ENCODE results near the gene CDKN1C. TPM values are rescaled to one million over a fixed set of nuclear protein-coding genes. Genes with fewer than 3 reads are reported as not detected.

The CDKN1C gene
- total and polyA plus RNA-seq, 5 donors from 2014 or later: 1.1 to 4.1 (median 1.2) TPM

DNA sequence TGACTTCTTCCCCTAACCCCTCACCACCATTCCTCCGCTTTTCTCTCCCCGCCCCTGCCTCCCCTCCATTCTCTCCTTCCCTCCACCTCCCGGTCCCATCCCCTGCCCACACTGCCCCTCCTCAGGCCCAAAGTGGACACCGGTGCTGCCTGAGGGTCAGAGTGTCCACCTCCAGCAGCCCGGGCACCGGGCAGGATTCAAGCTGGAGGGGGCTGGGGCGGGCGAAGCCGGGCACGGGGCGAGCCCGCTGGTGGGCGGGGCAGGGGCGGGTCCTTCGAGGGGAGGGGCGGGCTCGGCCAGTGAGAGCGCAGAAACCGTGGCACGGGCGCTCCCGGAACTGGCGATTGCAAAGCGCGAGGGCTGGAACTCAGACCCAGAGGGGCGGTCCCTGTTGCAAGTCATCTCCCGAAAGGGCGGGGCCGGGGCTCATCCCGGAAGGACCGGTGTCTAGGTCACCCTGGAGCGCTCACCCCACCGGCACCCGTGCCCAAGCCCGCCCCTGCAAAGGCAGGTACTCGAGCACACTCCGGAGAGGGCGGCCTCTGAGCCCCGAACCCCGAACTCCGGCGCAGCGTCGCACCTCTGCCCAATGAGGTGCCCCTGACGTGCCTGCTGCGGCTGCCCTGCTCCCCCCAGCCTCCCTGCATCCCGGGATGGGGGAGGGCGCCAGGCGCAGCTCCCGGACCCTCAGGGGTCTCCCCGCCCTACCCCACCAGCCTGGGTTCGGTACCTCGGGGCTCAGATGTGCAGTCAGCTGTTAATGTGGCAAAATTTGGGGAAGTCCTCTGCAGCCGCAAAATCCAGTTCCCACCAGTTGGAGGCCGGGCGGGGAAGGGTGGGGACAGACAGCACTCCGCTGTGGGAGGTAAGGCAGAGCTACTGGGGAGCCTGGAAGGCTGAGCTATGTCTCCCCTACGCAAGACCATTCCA is 16.5 kb upstream of the CDKN1C start:
- Mint-ChIP-seq H3K36me3 (peaks cover 21% of the 10 kb centered on the region), H3K27me3 (no peaks in the 10 kb centered on the region), H3K4me3 (peak overlapping the region; percentile 78 to 90 (median 84)), H3K4me1 (peaks cover 0 to 63% (median 27%) of the 10 kb centered on the region in 4 donors), H3K9me3 (peaks cover 0 to 4% (median 1%) of the 10 kb centered on the region in 7 donors), H3K27ac (peak overlapping the region in 2 of 3 donors; percentile 67 to 76)
- Histone ChIP-seq H3K36me3 (ENCODE audit: control insufficient read depth, insufficient read depth, low read length) (no peaks in the 10 kb centered on the region), H3K4me1 (ENCODE audit: control insufficient read depth, insufficient read depth, low read length, poor library complexity, severe bottlenecking) (peaks cover 43% of the 10 kb centered on the region), H3K9me3 (ENCODE audit: control insufficient read depth in 2 of 2, low read length in 2 of 2) (no peaks in the 10 kb centered on the region), H3K27ac (ENCODE audit: insufficient read depth, low read length, poor library complexity, severe bottlenecking) (peak overlapping the region; percentile 65), H3K4me3 (ENCODE audit: low read depth, low read length) (peak overlapping the region; percentile 51), H3K27me3 (ENCODE audit: control insufficient read depth, insufficient read depth, low read length) (no peaks in the 10 kb centered on the region)
- peak; percentile 80 to 85 for ATAC-seq (ENCODE audit: low read depth in 2 of 2)
- DNase-seq: peak; percentile 85 to 97 (median 91)

DNA sequence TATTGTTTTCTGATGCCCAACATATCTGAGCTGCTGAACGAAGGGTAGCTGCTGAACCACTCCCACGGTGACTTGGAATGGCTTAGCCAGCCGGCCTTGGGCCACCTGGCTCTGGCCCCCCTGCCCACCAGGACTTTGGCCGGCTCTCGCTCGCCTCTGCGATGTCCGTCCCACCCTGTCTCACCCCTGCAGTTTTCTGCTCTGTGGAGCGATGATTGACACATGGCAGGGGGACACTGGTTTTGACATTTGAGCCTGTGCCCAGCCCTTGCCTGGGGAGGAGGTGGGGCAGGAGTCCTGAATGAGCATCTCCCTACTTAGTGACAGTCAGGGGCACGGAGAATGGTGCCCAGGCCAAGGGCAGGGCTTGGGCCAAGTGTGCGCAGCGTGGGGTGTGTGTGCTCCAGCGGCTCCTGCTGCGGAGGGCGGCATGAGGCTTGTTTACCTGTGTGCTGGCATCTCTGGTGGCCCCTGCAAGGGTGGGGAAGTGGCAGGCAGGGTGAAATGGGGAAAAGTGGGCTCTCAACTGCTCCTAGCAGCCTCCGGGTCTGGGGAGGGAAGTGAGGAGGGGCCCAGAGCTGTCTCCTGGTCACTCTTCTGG is 15.7 kb upstream of the CDKN1C start:
- Histone ChIP-seq H3K27ac (ENCODE audit: insufficient read depth, low read length, poor library complexity, severe bottlenecking) (peak overlapping the region; percentile 65), H3K4me3 (ENCODE audit: low read depth, low read length) (no peak overlapping the region), H3K27me3 (ENCODE audit: control insufficient read depth, insufficient read depth, low read length) (no peaks in the 10 kb centered on the region), H3K36me3 (ENCODE audit: control insufficient read depth, insufficient read depth, low read length) (no peaks in the 10 kb centered on the region), H3K4me1 (ENCODE audit: control insufficient read depth, insufficient read depth, low read length, poor library complexity, severe bottlenecking) (peaks cover 43% of the 10 kb centered on the region), H3K9me3 (ENCODE audit: control insufficient read depth in 2 of 2, low read length in 2 of 2) (no peaks in the 10 kb centered on the region)
- no peak for ATAC-seq (ENCODE audit: low read depth in 2 of 2)
- H3K4me1 Mint-ChIP-seq: peaks cover 0 to 63% (median 27%) of the 10 kb centered on the region in 4 donors
- no peak for DNase-seq
- H3K27ac Mint-ChIP-seq: peak overlapping the region; percentile 81 to 97 (median 82)
- H3K9me3 Mint-ChIP-seq: peaks cover 0 to 4% (median 1%) of the 10 kb centered on the region in 7 donors
- peak overlapping the region; percentile 76 to 90 (median 84) for H3K4me3 Mint-ChIP-seq
- no peaks in the 10 kb centered on the region for H3K27me3 Mint-ChIP-seq
- peaks cover 16% of the 10 kb centered on the region for H3K36me3 Mint-ChIP-seq

DNA sequence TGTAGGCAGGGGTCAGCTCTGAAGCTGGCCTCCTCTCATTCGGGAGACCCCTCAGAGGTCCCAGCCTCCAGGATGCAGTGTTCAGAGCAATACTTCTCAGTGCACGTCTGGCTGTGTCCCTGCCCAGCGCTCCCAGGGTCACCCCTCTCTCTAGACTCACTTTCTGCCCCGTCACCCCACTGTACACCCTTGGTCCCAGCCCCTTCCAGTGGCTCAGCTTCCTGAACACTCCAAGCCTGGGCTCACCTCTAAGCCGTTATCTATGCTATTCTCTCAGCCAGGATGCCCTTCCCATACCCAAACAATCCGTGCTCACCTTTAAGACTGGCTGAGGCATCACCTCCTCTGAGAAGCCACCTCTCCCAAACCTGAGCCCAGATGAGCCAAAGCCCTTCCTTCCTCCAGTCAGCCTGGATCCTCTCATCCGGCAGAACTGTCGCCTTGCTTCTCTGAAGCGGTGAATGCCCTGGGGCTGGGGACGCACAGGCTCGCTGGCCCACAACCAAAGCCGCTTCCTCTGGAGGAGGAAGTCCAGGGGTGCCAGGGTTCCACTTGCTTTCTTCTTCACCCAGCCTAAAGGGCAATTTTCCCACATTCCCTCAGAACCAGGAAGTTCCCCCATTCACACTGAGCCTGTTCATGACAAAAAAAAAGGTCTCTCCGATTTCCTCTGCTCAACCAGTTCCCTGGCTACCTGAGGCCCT is 13.7 kb upstream of the CDKN1C start:
- Mint-ChIP-seq H3K9me3 (no peaks in the 10 kb centered on the region), H3K27ac (peak overlapping the region; percentile 91 to 96 (median 95)), H3K4me1 (peaks cover 0 to 55% (median 25%) of the 10 kb centered on the region in 4 donors), H3K4me3 (peak overlapping the region; percentile 63 to 92 (median 81)), H3K27me3 (no peaks in the 10 kb centered on the region), H3K36me3 (no peaks in the 10 kb centered on the region)
- no peaks in the 10 kb centered on the region for H3K9me3 ChIP-seq (ENCODE audit: control insufficient read depth in 2 of 2, low read length in 2 of 2)
- H3K4me1 ChIP-seq (ENCODE audit: control insufficient read depth, insufficient read depth, low read length, poor library complexity, severe bottlenecking): peaks cover 43% of the 10 kb centered on the region
- H3K4me3 ChIP-seq (ENCODE audit: low read depth, low read length): no peak overlapping the region
- H3K36me3 ChIP-seq (ENCODE audit: control insufficient read depth, insufficient read depth, low read length): no peaks in the 10 kb centered on the region
- no peak for DNase-seq
- H3K27me3 ChIP-seq (ENCODE audit: control insufficient read depth, insufficient read depth, low read length): no peaks in the 10 kb centered on the region
- no peak for ATAC-seq (ENCODE audit: low read depth in 2 of 2)
- peak overlapping the region; percentile 41 for H3K27ac ChIP-seq (ENCODE audit: insufficient read depth, low read length, poor library complexity, severe bottlenecking)

DNA sequence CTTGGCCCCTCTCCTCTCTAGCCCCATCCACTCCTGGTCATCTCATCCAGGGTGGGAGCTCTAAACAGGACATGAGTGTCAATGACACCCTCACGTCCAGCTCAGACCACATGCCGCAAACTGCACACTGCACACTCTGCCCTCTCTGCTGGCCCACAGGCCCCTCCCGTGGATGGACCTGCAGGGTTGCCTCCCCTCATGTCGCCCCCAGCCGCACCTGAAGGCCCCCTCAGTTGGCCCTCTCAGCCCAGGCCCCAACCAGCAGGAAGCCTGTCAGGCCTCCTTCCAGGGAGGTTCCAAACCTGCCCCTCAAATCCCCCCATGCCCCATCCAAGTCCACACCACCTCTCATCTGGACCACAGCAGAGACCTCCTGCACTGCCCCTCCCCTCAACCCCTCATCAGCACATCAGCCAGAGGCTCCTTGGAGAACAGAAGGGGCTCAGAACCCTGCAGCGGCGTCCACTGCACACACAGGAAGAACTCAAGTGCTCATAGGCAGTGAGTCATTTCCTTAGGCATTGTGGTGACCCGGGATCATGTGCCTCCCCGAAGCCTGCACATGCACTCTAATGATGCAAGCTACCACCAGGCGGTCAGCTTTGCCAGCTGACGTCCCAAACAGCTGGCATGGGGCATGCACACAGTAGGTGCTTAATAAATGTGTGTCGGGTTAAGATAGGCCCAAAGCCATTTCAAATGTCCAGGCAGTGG is 12.9 kb upstream of the CDKN1C start:
- H3K36me3 ChIP-seq (ENCODE audit: control insufficient read depth, insufficient read depth, low read length): no peaks in the 10 kb centered on the region
- peaks cover 0 to 54% (median 21%) of the 10 kb centered on the region in 4 donors for H3K4me1 Mint-ChIP-seq
- no peak overlapping the region for H3K4me3 ChIP-seq (ENCODE audit: low read depth, low read length)
- H3K27me3 ChIP-seq (ENCODE audit: control insufficient read depth, insufficient read depth, low read length): no peaks in the 10 kb centered on the region
- peak; percentile 29 to 84 (median 34) for DNase-seq
- H3K27ac Mint-ChIP-seq: peak overlapping the region; percentile 91 to 96 (median 96)
- no peaks in the 10 kb centered on the region for H3K27me3 Mint-ChIP-seq
- peak; percentile 70 to 74 for ATAC-seq (ENCODE audit: low read depth in 2 of 2)
- H3K36me3 Mint-ChIP-seq: no peaks in the 10 kb centered on the region
- H3K27ac ChIP-seq (ENCODE audit: insufficient read depth, low read length, poor library complexity, severe bottlenecking): peak overlapping the region; percentile 41
- H3K4me3 Mint-ChIP-seq: peak overlapping the region; percentile 73 to 92 (median 86)
- H3K9me3 ChIP-seq (ENCODE audit: control insufficient read depth in 2 of 2, low read length in 2 of 2): no peaks in the 10 kb centered on the region
- H3K4me1 ChIP-seq (ENCODE audit: control insufficient read depth, insufficient read depth, low read length, poor library complexity, severe bottlenecking): peaks cover 41% of the 10 kb centered on the region
- no peaks in the 10 kb centered on the region for H3K9me3 Mint-ChIP-seq

DNA sequence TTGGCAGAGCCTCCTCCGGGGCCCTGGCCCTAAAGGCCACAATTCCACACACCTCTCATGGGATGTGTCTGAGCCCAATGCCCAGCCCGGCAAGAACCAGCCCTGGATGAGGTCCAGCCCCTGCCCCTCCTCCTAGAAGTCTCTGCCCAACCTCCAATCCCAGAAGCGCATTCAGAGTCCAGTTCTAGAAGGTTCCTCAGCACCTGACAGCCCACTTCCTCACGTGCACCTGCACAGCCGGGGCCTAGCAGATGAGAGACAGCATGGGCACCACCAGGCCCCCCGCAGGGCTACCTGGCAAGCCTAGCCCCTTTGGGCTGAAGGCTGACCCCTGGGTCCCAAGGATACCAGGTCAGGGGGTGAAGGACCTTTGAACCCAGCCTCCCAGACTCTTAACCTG is 11.5 kb upstream of the CDKN1C start:
- no peak for ATAC-seq (ENCODE audit: low read depth in 2 of 2)
- Histone ChIP-seq H3K9me3 (ENCODE audit: control insufficient read depth in 2 of 2, low read length in 2 of 2) (no peaks in the 10 kb centered on the region), H3K4me1 (ENCODE audit: control insufficient read depth, insufficient read depth, low read length, poor library complexity, severe bottlenecking) (peaks cover 38% of the 10 kb centered on the region), H3K27me3 (ENCODE audit: control insufficient read depth, insufficient read depth, low read length) (no peaks in the 10 kb centered on the region), H3K27ac (ENCODE audit: insufficient read depth, low read length, poor library complexity, severe bottlenecking) (no peak overlapping the region), H3K36me3 (ENCODE audit: control insufficient read depth, insufficient read depth, low read length) (no peaks in the 10 kb centered on the region), H3K4me3 (ENCODE audit: low read depth, low read length) (no peak overlapping the region)
- H3K4me1 Mint-ChIP-seq: peaks cover 0 to 56% (median 27%) of the 10 kb centered on the region in 4 donors
- H3K36me3 Mint-ChIP-seq: no peaks in the 10 kb centered on the region
- no peak for DNase-seq
- no peaks in the 10 kb centered on the region for H3K27me3 Mint-ChIP-seq
- H3K27ac Mint-ChIP-seq: no peak overlapping the region
- no peak overlapping the region for H3K4me3 Mint-ChIP-seq
- H3K9me3 Mint-ChIP-seq: no peaks in the 10 kb centered on the region

DNA sequence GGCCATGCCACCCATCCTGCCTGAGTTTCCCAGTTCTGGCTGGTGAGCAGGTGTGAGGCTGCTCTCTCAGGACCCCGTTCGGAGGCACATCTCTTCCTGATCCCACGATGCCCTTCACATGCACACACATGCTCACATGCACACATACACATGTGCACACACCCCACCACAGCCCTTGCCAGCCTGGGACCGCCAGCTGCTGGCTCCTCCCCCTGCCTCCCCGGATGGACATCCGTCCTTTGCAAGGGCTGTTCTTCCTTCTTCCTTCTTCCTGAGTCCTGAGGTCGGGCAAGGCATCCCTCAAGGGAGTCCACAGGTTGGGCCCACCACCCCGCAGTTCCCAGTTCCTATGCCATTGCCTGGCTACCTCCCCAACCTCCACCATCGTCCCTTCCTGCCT is 10.5 kb upstream of the CDKN1C start:
- no peaks in the 10 kb centered on the region for H3K36me3 Mint-ChIP-seq
- peak overlapping the region in 2 of 3 donors; percentile 23 to 46 for H3K27ac Mint-ChIP-seq
- DNase-seq (no peak), ATAC-seq (ENCODE audit: low read depth in 2 of 2) (no peak)
- H3K4me3 Mint-ChIP-seq: peak overlapping the region in 1 of 4 donors; percentile 15
- no peaks in the 10 kb centered on the region for H3K9me3 Mint-ChIP-seq
- no peaks in the 10 kb centered on the region for H3K36me3 ChIP-seq (ENCODE audit: control insufficient read depth, insufficient read depth, low read length)
- H3K4me1 Mint-ChIP-seq: peaks cover 0 to 60% (median 28%) of the 10 kb centered on the region in 4 donors
- peaks cover 43% of the 10 kb centered on the region for H3K4me1 ChIP-seq (ENCODE audit: control insufficient read depth, insufficient read depth, low read length, poor library complexity, severe bottlenecking)
- no peaks in the 10 kb centered on the region for H3K9me3 ChIP-seq (ENCODE audit: control insufficient read depth in 2 of 2, low read length in 2 of 2)
- no peak overlapping the region for H3K27ac ChIP-seq (ENCODE audit: insufficient read depth, low read length, poor library complexity, severe bottlenecking)
- no peak overlapping the region for H3K4me3 ChIP-seq (ENCODE audit: low read depth, low read length)
- H3K27me3 Mint-ChIP-seq: no peaks in the 10 kb centered on the region
- H3K27me3 ChIP-seq (ENCODE audit: control insufficient read depth, insufficient read depth, low read length): no peaks in the 10 kb centered on the region

DNA sequence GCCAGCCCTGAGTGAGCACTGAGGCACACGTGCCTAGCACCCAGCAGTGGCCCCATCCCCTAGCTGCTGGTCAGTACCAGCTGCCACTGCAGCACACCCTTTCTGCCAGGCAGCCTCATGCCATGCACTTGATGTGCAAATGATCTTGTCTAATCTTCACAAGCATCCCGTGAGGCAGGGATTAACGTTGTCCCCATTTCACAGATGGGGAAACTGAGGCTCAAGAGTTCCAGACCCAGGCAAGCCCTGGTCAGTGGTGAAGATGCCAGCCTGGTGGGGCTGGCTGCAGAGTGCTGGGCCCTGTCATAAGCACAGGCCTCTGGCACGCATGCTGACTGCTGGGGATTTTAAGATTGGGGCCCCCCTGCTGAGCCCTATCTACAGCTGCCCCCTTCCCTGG is 8.4 kb upstream of the CDKN1C start:
- Histone ChIP-seq H3K36me3 (ENCODE audit: control insufficient read depth, insufficient read depth, low read length) (no peaks in the 10 kb centered on the region), H3K27ac (ENCODE audit: insufficient read depth, low read length, poor library complexity, severe bottlenecking) (peak overlapping the region; percentile 21), H3K9me3 (ENCODE audit: control insufficient read depth in 2 of 2, low read length in 2 of 2) (no peaks in the 10 kb centered on the region), H3K4me1 (ENCODE audit: control insufficient read depth, insufficient read depth, low read length, poor library complexity, severe bottlenecking) (peaks cover 36% of the 10 kb centered on the region), H3K4me3 (ENCODE audit: low read depth, low read length) (no peak overlapping the region), H3K27me3 (ENCODE audit: control insufficient read depth, insufficient read depth, low read length) (no peaks in the 10 kb centered on the region)
- peak overlapping the region in 3 of 4 donors; percentile 72 to 82 (median 78) for H3K4me3 Mint-ChIP-seq
- H3K27ac Mint-ChIP-seq: peak overlapping the region; percentile 47 to 83 (median 79)
- no peaks in the 10 kb centered on the region for H3K9me3 Mint-ChIP-seq
- no peaks in the 10 kb centered on the region for H3K36me3 Mint-ChIP-seq
- peaks cover 0 to 48% (median 20%) of the 10 kb centered on the region in 4 donors for H3K4me1 Mint-ChIP-seq
- ATAC-seq (ENCODE audit: low read depth in 2 of 2): no peak
- H3K27me3 Mint-ChIP-seq: no peaks in the 10 kb centered on the region
- no peak for DNase-seq

Data from CD4-positive, CD25-positive, alpha-beta regulatory T cell (primary cell).